Glutamatergic neuron (in vitro differentiated cells): ENCODE data around the gene PTCHD4. TPM values are rescaled to one million over a fixed set of nuclear protein-coding genes. Genes with fewer than 3 reads are reported as not detected.

Experiments
- DNase-seq: peaks from one replicate; pipeline ENCODE4 v3.0.0; 2022
- H3K27ac Mint-ChIP-seq: one replicate; pipeline ENCODE4 v1.8.0; 2020; ENCODE audit warnings: mild to moderate bottlenecking, mixed read lengths, inconsistent platforms; ENCODE audit not compliant: unreplicated experiment
- H3K27me3 Mint-ChIP-seq: one replicate; pipeline ENCODE4 v1.8.0; 2020; ENCODE audit warnings: mild to moderate bottlenecking, moderate library complexity, mixed read lengths, inconsistent platforms; ENCODE audit not compliant: unreplicated experiment
- H3K36me3 Mint-ChIP-seq: one replicate; pipeline ENCODE4 v1.8.0; 2020; ENCODE audit warnings: mild to moderate bottlenecking, mixed read lengths, inconsistent platforms; ENCODE audit not compliant: unreplicated experiment
- H3K4me1 Mint-ChIP-seq: one replicate; pipeline ENCODE4 v1.8.0; 2020; ENCODE audit warnings: mild to moderate bottlenecking, low read depth, mixed read lengths, inconsistent platforms; ENCODE audit not compliant: unreplicated experiment
- H3K4me3 Mint-ChIP-seq: one replicate; pipeline ENCODE4 v1.8.0; 2020; ENCODE audit warnings: mild to moderate bottlenecking, mixed read lengths, inconsistent platforms; ENCODE audit not compliant: unreplicated experiment
- H3K9me3 Mint-ChIP-seq: one replicate; pipeline ENCODE4 v1.8.0; 2020; ENCODE audit warnings: mild to moderate bottlenecking, moderate library complexity, mixed read lengths, inconsistent platforms; ENCODE audit not compliant: unreplicated experiment
- total RNA-seq: library from RNA; stranded (reverse); fragmentation: NEBNext Ultra II Directional; extraction: Animal tissue kit (Norgen Biotek cat#: 25700); gene quantifications from one replicate; pipeline ENCODE4 v1.2.1, GENCODE V29; 2021; ENCODE audit not compliant: unreplicated experiment
- TF ChIP-seq, protein P1 (sequence below): fragments of 200-600 bp; sonication (generic); IDR thresholded peaks from one replicate; pipeline ENCODE4 v1.5.0; 2021; ENCODE audit not compliant: partially characterized antibody, unreplicated experiment

Gene PTCHD4
- total RNA-seq, 1 donor from 2014 or later = 3.6 TPM

DNA sequence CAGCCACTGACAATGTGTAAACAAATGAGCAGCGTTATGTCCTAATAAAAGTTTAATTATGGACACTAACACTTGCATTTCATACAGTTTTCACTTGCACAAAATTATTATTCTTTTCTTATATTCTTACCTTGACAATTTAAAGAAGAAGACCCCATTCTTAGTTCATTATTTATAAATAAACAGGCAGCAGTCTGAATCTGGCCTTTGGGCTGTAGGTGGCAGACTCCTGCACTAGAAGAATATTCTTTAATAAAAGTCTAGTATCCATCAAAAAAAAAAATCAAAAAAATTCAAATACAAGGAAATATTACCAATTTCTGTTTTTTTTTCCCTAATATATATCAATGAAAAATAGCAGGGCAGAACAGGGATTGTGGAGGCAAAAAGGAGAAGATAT, 24.8 kb downstream of the PTCHD4 start:
- Mint-ChIP-seq H3K4me3 (no peak overlapping the region), H3K9me3 (no peaks in the 10 kb centered on the region), H3K4me1 (no peaks in the 10 kb centered on the region), H3K27me3 (no peaks in the 10 kb centered on the region), H3K36me3 (no peaks in the 10 kb centered on the region), H3K27ac (no peak overlapping the region)
- no peak for DNase-seq
- TF ChIP-seq, protein P1, sequence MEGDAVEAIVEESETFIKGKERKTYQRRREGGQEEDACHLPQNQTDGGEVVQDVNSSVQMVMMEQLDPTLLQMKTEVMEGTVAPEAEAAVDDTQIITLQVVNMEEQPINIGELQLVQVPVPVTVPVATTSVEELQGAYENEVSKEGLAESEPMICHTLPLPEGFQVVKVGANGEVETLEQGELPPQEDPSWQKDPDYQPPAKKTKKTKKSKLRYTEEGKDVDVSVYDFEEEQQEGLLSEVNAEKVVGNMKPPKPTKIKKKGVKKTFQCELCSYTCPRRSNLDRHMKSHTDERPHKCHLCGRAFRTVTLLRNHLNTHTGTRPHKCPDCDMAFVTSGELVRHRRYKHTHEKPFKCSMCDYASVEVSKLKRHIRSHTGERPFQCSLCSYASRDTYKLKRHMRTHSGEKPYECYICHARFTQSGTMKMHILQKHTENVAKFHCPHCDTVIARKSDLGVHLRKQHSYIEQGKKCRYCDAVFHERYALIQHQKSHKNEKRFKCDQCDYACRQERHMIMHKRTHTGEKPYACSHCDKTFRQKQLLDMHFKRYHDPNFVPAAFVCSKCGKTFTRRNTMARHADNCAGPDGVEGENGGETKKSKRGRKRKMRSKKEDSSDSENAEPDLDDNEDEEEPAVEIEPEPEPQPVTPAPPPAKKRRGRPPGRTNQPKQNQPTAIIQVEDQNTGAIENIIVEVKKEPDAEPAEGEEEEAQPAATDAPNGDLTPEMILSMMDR = no peak

DNA sequence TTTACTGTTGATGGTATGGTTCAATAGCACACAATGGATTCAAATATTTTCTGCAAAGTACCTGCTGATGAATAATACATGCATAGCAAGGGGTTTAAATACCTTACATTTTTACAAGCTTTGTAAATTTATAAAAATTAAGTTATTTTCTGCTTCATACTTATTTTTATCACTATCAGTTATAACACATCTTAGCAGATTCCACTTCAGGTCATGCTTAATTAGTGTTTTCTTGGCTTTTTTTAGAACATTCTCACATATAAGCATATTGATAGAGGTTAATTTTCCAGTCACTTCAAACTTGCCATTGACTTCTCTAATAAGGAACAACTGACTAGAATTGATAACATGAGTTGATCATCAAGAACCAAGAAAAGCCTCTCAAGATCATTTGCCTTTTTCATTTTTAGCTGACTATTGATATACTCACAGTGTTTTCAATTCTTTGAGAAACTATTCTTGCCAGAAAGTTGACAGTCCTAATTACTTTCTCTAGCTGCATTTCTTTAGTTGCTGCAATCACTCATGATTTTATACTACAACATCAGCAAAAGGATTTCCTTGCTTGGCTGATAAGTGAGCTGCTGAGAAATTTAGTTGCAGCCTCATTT, 25.8 kb downstream of the PTCHD4 start:
- Mint-ChIP-seq H3K4me1 (no peaks in the 10 kb centered on the region), H3K27ac (no peak overlapping the region), H3K27me3 (no peaks in the 10 kb centered on the region), H3K9me3 (no peaks in the 10 kb centered on the region), H3K36me3 (no peaks in the 10 kb centered on the region), H3K4me3 (no peak overlapping the region)
- DNase-seq = no peak
- TF ChIP-seq, protein P1 = no peak

DNA sequence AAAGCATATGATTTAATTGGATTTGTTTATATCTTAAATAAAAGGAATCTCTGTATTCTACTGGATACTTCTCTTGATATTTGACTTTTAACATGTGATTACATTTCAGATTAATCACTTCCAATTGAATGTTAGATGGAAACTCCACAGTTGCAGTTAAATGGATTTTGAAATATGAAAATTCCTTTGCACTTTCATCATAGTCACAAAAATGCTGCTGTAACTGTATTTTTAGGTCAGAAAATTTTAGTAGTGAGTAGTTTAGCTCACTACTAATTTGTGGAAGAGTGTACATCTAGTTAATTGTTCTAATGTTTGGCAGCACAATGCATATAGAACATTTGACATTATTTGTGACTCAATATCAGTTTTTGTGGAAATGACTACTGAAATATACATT, 26.8 kb downstream of the PTCHD4 start:
- no peak overlapping the region for H3K4me3 Mint-ChIP-seq
- DNase-seq = no peak
- H3K9me3 Mint-ChIP-seq = no peaks in the 10 kb centered on the region
- H3K36me3 Mint-ChIP-seq = no peaks in the 10 kb centered on the region
- no peaks in the 10 kb centered on the region for H3K27me3 Mint-ChIP-seq
- no peaks in the 10 kb centered on the region for H3K4me1 Mint-ChIP-seq
- TF ChIP-seq, protein P1 = no peak
- H3K27ac Mint-ChIP-seq = no peak overlapping the region

DNA sequence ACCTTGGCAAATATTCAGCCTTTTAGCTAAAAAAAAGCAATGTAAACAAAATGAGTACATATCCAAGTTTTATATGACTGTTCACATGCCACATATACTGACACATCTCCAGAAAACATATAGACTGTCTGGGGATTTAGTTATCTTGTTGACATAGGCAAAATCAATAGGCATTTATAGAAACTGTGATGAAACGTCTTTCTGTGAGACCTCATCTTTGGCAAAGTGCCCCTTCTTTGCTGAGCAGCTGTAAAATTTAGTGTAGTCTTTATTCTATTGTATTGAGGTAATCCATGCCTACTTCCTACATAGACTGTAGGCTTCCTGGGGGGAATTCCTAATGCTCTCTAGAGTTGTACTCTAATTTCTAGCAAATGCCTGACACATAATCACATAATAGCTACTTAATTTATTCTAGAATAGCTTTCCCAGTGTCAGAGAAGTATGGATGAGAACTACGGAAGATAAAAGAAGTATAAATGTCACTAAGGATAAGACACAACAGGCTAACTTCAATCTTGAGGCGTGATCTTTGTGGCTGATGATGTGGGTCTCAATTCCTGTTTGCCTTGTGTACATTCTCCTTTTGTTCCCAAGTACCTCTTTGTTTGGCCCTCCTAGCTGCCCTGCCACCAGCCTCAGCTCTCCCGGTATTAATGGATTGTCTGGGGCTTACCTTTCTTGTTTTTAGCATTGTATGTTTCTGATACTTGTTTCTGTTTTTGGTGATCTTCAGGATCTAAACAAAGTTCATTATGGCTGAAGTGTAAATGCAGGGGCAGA, 30.6 kb downstream of the PTCHD4 start:
- TF ChIP-seq, protein P1 = no peak
- H3K27ac Mint-ChIP-seq = no peak overlapping the region
- no peak overlapping the region for H3K4me3 Mint-ChIP-seq
- no peaks in the 10 kb centered on the region for H3K36me3 Mint-ChIP-seq
- DNase-seq = no peak
- no peaks in the 10 kb centered on the region for H3K27me3 Mint-ChIP-seq
- no peaks in the 10 kb centered on the region for H3K4me1 Mint-ChIP-seq
- peaks cover 2% of the 10 kb centered on the region for H3K9me3 Mint-ChIP-seq

DNA sequence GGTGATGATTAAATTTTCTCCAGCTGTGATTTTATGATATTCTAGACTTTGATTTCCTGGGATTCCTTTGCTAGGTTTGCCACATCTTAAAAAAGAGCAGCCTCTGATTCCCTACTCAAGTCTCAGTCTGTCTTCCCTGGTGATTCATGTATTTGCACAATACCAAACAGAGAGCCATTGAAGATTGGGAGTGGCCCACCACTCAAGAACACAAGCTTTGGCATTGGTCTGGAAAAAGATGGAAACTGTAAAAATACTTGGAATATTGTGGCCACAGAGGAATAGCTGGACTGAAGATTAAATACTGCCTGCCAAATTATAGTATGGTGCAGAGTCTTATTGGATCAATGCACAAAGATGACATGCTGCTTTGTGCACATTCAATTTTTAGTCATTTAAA, 32.9 kb downstream of the PTCHD4 start:
- DNase-seq = no peak
- Mint-ChIP-seq H3K27ac (no peak overlapping the region), H3K36me3 (no peaks in the 10 kb centered on the region), H3K27me3 (no peaks in the 10 kb centered on the region), H3K4me3 (no peak overlapping the region), H3K9me3 (peaks cover 2% of the 10 kb centered on the region), H3K4me1 (peaks cover 6% of the 10 kb centered on the region)
- TF ChIP-seq, protein P1 = no peak
